ENCODE measurements around the gene SGCE.

The SGCE gene

GRCh38 chr7:94642838-94643653, 12.9 kb downstream of the SGCE start:
- Histone ChIP-seq H3K27me3 (ENCODE audit: insufficient read depth, low read depth, severe bottlenecking) (no peaks in the 10 kb centered on the region), H3K36me3 (peaks cover 2% of the 10 kb centered on the region), H3K4me3 (ENCODE audit: low read depth, low read length) (no peak overlapping the region), H3K9me3 (ENCODE audit: severe bottlenecking) (no peaks in the 10 kb centered on the region), H3K27ac (no peak overlapping the region)
- DNase-seq, result no peak
- TF ChIP-seq CTCF (IDR thresholded peaks at IDR 0.05; ENCODE audit: low read depth, low read length), result no peak

DNA sequence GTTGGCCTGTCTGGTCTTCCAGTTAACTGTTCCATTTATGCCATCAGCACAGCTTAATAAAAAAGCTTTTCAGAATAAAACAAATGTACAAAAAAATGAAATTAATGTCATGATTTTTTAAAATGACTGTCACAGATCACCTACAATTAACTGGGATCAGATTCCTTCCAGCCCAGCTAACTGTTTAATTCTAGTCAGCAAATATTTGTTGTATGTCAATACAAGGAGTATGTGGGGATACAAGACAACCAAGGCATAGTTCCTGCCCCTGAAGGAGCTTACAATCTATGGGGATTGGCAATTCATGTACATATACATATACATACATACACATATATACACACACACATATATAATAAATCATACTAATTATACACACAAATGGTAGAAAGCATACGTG, 16.5 kb downstream of the SGCE start:
- Histone ChIP-seq H3K36me3 (peaks cover 5% of the 10 kb centered on the region), H3K9me3 (ENCODE audit: severe bottlenecking) (no peaks in the 10 kb centered on the region), H3K27me3 (ENCODE audit: insufficient read depth, low read depth, severe bottlenecking) (no peaks in the 10 kb centered on the region), H3K4me3 (ENCODE audit: low read depth, low read length) (no peak overlapping the region), H3K27ac (no peak overlapping the region)
- no peak for DNase-seq
- TF ChIP-seq CTCF (IDR thresholded peaks at IDR 0.05; ENCODE audit: low read depth, low read length), result no peak

GRCh38 chr7:94635687-94636086, 20.2 kb downstream of the SGCE start:
- Histone ChIP-seq H3K27me3 (ENCODE audit: insufficient read depth, low read depth, severe bottlenecking) (no peaks in the 10 kb centered on the region), H3K9me3 (ENCODE audit: severe bottlenecking) (no peaks in the 10 kb centered on the region), H3K27ac (no peak overlapping the region), H3K4me3 (ENCODE audit: low read depth, low read length) (no peak overlapping the region), H3K36me3 (peaks cover 5% of the 10 kb centered on the region)
- DNase-seq, result no peak
- TF ChIP-seq CTCF (IDR thresholded peaks at IDR 0.05; ENCODE audit: low read depth, low read length), result no peak

- no peaks in the 10 kb centered on the region for H3K27me3 ChIP-seq (ENCODE audit: insufficient read depth, low read depth, severe bottlenecking)
- H3K36me3 ChIP-seq, result peaks cover 3% of the 10 kb centered on the region
- no peak overlapping the region for H3K4me3 ChIP-seq (ENCODE audit: low read depth, low read length)
- H3K9me3 ChIP-seq (ENCODE audit: severe bottlenecking), result no peaks in the 10 kb centered on the region
- TF ChIP-seq CTCF (IDR thresholded peaks at IDR 0.05; ENCODE audit: low read depth, low read length), result no peak
- H3K27ac ChIP-seq, result no peak overlapping the region
- DNase-seq, result no peak
Observed at GRCh38 chr7:94634502-94634901, 21.4 kb downstream of the SGCE start.

DNA sequence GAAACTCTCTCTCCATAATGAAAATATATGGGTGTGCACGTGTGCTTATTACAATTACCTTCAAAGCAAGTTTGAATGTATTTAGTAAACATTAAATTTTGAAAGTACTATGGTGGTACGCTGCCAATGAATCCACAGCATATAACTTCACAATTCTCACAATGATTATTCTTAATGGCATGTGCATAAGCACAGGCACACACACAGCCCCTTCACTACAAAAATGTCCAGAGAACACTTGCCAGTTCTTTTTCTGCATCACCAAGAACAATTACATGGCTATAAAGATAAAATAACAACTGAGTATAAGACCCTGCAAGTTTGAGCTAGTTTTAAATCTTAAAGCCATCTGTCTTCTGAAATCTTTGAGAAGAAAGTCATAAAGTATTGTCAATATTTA, 22.2 kb downstream of the SGCE start:
- no peak for TF ChIP-seq CTCF (IDR thresholded peaks at IDR 0.05; ENCODE audit: low read depth, low read length)
- H3K27ac ChIP-seq, result no peak overlapping the region
- H3K9me3 ChIP-seq (ENCODE audit: severe bottlenecking), result no peaks in the 10 kb centered on the region
- no peaks in the 10 kb centered on the region for H3K27me3 ChIP-seq (ENCODE audit: insufficient read depth, low read depth, severe bottlenecking)
- no peak overlapping the region for H3K4me3 ChIP-seq (ENCODE audit: low read depth, low read length)
- no peak for DNase-seq
- H3K36me3 ChIP-seq, result peaks cover 3% of the 10 kb centered on the region

DNA sequence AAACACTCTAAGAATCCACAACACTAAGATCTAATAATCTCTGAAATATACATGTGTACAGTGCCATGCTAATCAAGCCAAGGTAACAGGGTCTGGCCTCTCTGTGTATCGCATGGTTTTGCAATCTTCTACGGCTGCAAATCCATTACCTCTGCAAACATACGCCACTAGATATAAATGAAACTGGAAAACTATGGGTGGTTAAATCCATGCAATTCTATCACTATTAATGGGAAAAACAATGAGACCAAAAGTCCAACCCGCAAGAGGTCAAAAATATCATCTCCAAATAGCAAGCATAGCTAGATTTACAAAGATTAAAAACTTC, 23.0 kb downstream of the SGCE start:
- Histone ChIP-seq H3K9me3 (ENCODE audit: severe bottlenecking) (no peaks in the 10 kb centered on the region), H3K27ac (no peak overlapping the region), H3K4me3 (ENCODE audit: low read depth, low read length) (no peak overlapping the region), H3K27me3 (ENCODE audit: insufficient read depth, low read depth, severe bottlenecking) (no peaks in the 10 kb centered on the region), H3K36me3 (peaks cover 3% of the 10 kb centered on the region)
- DNase-seq, result no peak
- no peak for TF ChIP-seq CTCF (IDR thresholded peaks at IDR 0.05; ENCODE audit: low read depth, low read length)
